Measurements from ENCODE around the gene PRAF2. TPM values are rescaled to one million over a fixed set of nuclear protein-coding genes. Genes with fewer than 3 reads are reported as not detected.

The PRAF2 gene
- total RNA-seq, 1 experiment from 2014 or later = 36.3 TPM

DNA sequence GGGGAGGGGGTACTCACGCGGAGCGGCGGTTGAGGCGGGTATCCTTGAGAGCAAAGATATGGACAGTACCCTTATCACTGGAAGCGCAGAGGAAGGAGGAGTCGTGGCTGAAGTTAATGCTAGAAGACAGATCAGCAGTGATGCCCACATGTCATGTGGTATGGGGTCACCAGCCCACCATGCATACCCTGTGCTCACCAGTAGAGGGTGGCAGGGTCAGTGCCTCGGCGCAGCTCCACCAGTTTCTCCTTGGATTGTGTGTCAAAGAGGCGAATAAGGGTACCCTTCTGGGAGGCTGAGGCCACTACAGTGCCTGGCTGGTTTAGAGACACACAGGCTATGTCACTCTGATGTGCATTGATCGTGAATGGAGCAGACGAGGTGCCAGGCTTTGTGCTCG lies 1.5 kb upstream of the PRAF2 start:
- CTCF ChIA-PET = interaction anchor here (1.1 kb wide), 1 partner anchor 88 kb away, joined by 3 read pairs; no protein-coding TSS in a partner anchor
- H3K36me3 ChIP-seq (ENCODE audit: control insufficient read depth, insufficient read depth, low read length) = no peaks in the 10 kb centered on the region
- TF ChIP-seq, protein P1, sequence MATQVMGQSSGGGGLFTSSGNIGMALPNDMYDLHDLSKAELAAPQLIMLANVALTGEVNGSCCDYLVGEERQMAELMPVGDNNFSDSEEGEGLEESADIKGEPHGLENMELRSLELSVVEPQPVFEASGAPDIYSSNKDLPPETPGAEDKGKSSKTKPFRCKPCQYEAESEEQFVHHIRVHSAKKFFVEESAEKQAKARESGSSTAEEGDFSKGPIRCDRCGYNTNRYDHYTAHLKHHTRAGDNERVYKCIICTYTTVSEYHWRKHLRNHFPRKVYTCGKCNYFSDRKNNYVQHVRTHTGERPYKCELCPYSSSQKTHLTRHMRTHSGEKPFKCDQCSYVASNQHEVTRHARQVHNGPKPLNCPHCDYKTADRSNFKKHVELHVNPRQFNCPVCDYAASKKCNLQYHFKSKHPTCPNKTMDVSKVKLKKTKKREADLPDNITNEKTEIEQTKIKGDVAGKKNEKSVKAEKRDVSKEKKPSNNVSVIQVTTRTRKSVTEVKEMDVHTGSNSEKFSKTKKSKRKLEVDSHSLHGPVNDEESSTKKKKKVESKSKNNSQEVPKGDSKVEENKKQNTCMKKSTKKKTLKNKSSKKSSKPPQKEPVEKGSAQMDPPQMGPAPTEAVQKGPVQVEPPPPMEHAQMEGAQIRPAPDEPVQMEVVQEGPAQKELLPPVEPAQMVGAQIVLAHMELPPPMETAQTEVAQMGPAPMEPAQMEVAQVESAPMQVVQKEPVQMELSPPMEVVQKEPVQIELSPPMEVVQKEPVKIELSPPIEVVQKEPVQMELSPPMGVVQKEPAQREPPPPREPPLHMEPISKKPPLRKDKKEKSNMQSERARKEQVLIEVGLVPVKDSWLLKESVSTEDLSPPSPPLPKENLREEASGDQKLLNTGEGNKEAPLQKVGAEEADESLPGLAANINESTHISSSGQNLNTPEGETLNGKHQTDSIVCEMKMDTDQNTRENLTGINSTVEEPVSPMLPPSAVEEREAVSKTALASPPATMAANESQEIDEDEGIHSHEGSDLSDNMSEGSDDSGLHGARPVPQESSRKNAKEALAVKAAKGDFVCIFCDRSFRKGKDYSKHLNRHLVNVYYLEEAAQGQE (IDR thresholded peaks at IDR 0.05; ENCODE audit: insufficient read depth in 1 of 2, low read depth in 2 of 2, low read length in 1 of 2) = no peak
- TF ChIP-seq TCF7L2 (IDR thresholded peaks at IDR 0.05; ENCODE audit: low read depth, low read length) = no peak
- no peak for DNase-seq (ENCODE audit: low read depth, low spot score)
- H3K27me3 ChIP-seq (ENCODE audit: control insufficient read depth, insufficient read depth, low read length) = no peaks in the 10 kb centered on the region
- H3K4me3 ChIP-seq (ENCODE audit: low read depth in 2 of 2, low read length in 2 of 2) = no peak overlapping the region
- H3K4me1 ChIP-seq (ENCODE audit: control insufficient read depth, insufficient read depth, low read length) = no peaks in the 10 kb centered on the region; the same call in 1 of the 2 replicates
- ATAC-seq = no peak
- no peak overlapping the region for H3K27ac ChIP-seq (ENCODE audit: low read length)
- POLR2A ChIA-PET = no interaction called here
- no TSS peak for BruUV-seq (replicated peaks)
- in situ Hi-C loops (cut with HindIII; ENCODE audit: low pct_unique_long_range_greater_than_20kb, low sequenced_read_pairs) = no loop called here
- intact Hi-C loops (cut with micrococcal nuclease; ENCODE audit: unreplicated experiment) = no loop called here
- H3K9me3 ChIP-seq (ENCODE audit: control insufficient read depth, insufficient read depth, low read depth, low read length) = no peaks in the 10 kb centered on the region

DNA sequence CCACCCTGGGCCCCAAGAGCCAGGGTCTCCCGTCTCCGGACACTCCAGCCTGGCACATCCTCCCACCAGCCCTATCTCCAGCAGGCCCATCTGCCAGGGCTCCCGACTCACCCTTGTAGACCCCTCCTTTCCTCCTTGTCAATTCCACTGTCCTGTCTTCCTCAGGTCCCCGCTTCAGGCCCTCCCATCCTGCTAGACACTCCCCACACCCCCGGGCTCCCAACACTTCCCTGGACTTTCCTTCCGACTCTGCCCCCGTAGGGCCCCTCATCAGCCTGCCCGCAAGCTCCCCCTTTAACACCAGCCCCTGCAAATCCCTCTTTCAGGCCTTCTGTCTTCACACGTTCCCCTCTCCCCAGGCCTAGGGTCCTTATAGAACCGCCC lies 1.1 kb downstream of the PRAF2 start:
- ATAC-seq (no peak), DNase-seq (ENCODE audit: low read depth, low spot score) (no peak)
- Histone ChIP-seq H3K4me1 (ENCODE audit: control insufficient read depth, insufficient read depth, low read length) (no peaks in the 10 kb centered on the region), H3K27ac (ENCODE audit: low read length) (no peak overlapping the region), H3K36me3 (ENCODE audit: control insufficient read depth, insufficient read depth, low read length) (no peaks in the 10 kb centered on the region), H3K4me3 (ENCODE audit: low read depth in 2 of 2, low read length in 2 of 2) (peak overlapping the region; percentile 71 to 87), H3K9me3 (ENCODE audit: control insufficient read depth, insufficient read depth, low read depth, low read length) (no peaks in the 10 kb centered on the region), H3K27me3 (ENCODE audit: control insufficient read depth, insufficient read depth, low read length) (no peaks in the 10 kb centered on the region)
- in situ Hi-C loops (cut with HindIII; ENCODE audit: low pct_unique_long_range_greater_than_20kb, low sequenced_read_pairs) (no loop called here), intact Hi-C loops (cut with micrococcal nuclease; ENCODE audit: unreplicated experiment) (no loop called here)
- CTCF ChIA-PET = no interaction called here
- POLR2A ChIA-PET = interaction anchor here (0.5 kb wide), 1 partner anchor 96 kb away, joined by 6 read pairs; no protein-coding TSS in a partner anchor
- BruUV-seq (replicated peaks) = no TSS peak
- TF ChIP-seq SIN3A (IDR thresholded peaks at IDR 0.05; ENCODE audit: borderline replicate concordance, insufficient read depth, low read depth, low read length) = no peak
- TF ChIP-seq TCF7L2 (IDR thresholded peaks at IDR 0.05; ENCODE audit: low read depth, low read length) = no peak
- TF ChIP-seq, protein P1 (IDR thresholded peaks at IDR 0.05; ENCODE audit: insufficient read depth in 1 of 2, low read depth in 2 of 2, low read length in 1 of 2) = no peak
- no peak for TF ChIP-seq POLR2AphosphoS5 (IDR thresholded peaks at IDR 0.05; ENCODE audit: low read depth, low read length)

All from Panc1 (cell line).